ENCODE results near the gene RBBP8NL.

RBBP8NL gene

DNA sequence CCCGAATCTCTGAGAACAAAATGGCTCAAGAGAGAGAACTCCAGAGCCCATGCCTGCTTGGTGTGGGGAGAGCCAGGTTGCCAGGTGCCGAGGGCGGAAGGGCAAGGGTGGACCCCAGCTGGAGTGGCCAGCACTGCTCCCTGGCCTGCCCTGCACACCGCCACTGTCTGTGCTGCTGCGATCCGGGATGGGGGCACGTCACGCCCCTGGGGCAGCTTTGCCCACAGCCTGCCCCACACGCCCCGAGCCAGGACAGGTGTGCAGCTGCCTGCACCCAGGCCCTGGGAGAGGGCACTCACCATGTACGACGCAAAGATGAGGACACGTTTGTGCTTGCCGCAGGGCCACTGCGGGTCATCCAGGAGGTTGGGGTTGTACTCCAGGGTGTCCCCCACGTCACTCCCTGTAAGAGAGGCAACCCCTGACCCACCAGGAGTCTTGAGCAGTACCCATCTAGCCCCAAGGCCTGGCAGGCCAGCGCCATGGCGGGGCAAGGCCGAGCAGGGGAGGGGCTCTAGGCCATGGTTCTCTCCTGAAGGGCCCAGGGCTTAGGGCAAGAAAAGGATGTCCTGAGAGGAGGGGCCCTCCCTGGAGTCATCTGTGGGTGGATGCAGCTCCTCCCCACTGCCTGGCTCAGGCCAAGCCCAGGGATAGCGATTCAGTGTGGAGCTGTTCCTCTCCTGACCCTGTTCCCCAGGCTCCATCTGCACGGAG is 34.6 kb downstream of the RBBP8NL start:
- Histone ChIP-seq H3K4me1 (ENCODE audit: insufficient read depth, low read length) (peaks cover 4% of the 10 kb centered on the region; the same call in 1 of the 2 replicates), H3K9ac (ENCODE audit: low read depth, low read length) (no peak overlapping the region), H3K27me3 (ENCODE audit: insufficient read depth, low read length) (no peaks in the 10 kb centered on the region), H3K9me3 (ENCODE audit: insufficient read depth, low read depth, low read length) (no peaks in the 10 kb centered on the region), H3K27ac (ENCODE audit: low read depth, low read length) (no peak overlapping the region), H3K36me3 (ENCODE audit: insufficient read depth, low read length) (peaks cover 31% of the 10 kb centered on the region), H3K4me3 (ENCODE audit: low read length) (no peak overlapping the region)
- WGBS: 92% methylated on average over 21 of the region's 21 CpGs

DNA sequence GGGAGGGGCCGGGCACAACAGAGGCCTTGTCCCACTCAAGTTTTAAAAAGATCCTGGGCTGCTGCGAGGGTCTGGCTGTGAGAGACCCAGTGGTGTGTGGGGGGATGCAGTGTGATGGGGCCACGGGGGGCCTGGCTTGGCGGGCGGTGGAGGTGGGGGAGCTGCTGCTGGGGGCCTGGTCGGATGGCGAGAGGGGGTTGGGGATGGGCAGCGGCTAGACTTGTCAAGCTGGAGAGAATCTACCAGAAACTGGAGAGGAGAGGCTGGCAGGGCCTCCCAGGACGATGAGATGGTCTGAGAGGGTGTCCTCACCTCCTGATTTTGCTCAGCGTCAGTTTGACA is 35.3 kb downstream of the RBBP8NL start:
- Histone ChIP-seq H3K27ac (ENCODE audit: low read depth, low read length) (no peak overlapping the region), H3K4me3 (ENCODE audit: low read length) (no peak overlapping the region), H3K9me3 (ENCODE audit: insufficient read depth, low read depth, low read length) (no peaks in the 10 kb centered on the region), H3K4me1 (ENCODE audit: insufficient read depth, low read length) (peaks cover 6% of the 10 kb centered on the region; the same call in 1 of the 2 replicates), H3K9ac (ENCODE audit: low read depth, low read length) (no peak overlapping the region), H3K36me3 (ENCODE audit: insufficient read depth, low read length) (peaks cover 34% of the 10 kb centered on the region), H3K27me3 (ENCODE audit: insufficient read depth, low read length) (no peaks in the 10 kb centered on the region)
- WGBS: 95% methylated on average over 10 of the region's 10 CpGs

DNA sequence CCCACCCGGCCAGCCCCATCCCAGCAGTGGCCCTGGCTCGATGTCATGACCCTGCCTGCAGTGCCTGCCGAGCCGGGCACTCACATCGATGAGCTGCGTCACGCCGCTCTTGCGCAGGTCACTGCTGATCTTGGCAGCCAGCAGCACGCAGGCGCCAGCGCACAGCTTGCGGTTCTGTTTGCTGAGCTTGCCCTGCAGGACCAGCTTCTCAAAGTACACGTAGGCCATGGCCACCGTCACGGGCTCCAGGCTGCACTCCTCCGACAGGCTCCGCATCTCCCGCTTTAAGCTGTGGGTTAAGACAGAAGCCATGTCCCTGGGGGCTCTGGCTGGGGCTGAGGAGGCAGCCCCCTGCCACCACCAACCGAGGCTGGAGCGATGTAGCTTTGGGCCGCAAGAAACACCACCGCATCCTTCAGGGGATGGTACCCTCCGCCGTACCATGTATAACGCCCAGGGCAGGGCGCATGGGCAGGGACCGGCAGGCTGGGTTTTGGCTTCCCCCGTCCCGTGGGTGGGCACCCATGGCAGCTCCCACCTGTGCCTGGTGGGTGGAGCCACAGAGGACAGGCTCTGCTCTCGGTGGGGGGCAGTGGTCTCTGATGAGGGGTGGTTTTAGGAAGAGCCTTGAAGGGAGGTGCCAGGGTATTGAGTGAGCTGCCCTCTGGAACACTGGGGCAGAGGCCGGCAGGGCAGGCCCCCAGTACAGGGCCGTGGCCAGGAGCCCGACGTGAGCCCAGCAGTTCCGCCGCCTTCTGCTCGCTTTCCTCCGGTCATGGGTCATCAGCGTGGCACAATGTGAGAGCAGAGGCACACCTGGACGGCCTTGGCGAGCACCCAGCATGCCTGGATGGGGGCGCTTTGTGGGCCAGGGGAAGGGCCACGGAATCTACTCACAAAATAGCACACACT is 35.9 kb downstream of the RBBP8NL start:
- no peak overlapping the region for H3K27ac ChIP-seq (ENCODE audit: low read depth, low read length)
- H3K36me3 ChIP-seq (ENCODE audit: insufficient read depth, low read length): peaks cover 34% of the 10 kb centered on the region
- H3K27me3 ChIP-seq (ENCODE audit: insufficient read depth, low read length): no peaks in the 10 kb centered on the region
- peaks cover 6% of the 10 kb centered on the region; the same call in 1 of the 2 replicates for H3K4me1 ChIP-seq (ENCODE audit: insufficient read depth, low read length)
- H3K4me3 ChIP-seq (ENCODE audit: low read length): no peak overlapping the region
- no peaks in the 10 kb centered on the region for H3K9me3 ChIP-seq (ENCODE audit: insufficient read depth, low read depth, low read length)
- 95% methylated on average over 44 of the region's 44 CpGs for WGBS
- no peak overlapping the region for H3K9ac ChIP-seq (ENCODE audit: low read depth, low read length)

DNA sequence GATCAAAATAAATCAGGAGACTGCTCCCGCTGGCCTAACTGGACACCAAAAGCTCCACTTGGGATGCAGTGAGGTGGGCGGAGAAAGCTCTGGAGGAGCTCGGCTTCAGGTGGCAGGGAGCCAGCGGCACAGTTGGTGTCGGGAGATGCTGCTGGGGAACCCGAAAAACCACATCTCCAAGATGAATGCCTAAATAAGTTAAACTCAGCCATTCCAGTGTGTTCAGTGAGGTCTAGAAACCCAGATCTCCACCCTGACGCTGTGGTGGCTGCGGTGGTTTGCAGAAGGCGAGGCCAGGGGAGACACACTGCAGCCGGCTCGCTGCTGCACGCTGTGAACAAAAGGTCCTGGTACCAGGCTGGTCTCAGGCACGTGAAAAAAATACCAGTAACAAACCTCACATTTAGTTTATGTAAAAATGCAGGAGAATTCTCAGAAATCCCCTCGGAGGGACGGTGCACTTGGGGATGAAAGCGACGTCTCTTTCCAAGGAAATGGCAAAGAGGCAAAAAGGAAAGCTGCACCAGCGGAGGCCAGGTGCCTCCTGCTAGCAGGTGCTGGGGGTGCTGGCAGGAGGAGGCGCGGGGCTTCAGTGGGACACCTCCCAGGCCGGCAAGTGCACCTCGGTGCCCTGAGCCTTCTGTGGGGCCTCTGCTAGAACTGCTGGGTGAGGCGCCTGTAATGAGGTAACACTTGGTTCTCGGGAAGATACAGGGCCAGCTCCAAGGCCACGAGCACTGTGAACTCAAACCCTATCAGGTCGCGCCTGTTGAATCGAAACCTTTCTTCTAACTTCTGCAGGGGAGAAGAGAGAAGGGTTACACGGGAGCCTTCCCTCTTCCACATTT is 36.8 kb downstream of the RBBP8NL start:
- Histone ChIP-seq H3K9ac (ENCODE audit: low read depth, low read length) (no peak overlapping the region), H3K27ac (ENCODE audit: low read depth, low read length) (peak overlapping the region; percentile 19; the same call in 1 of the 2 replicates)

DNA sequence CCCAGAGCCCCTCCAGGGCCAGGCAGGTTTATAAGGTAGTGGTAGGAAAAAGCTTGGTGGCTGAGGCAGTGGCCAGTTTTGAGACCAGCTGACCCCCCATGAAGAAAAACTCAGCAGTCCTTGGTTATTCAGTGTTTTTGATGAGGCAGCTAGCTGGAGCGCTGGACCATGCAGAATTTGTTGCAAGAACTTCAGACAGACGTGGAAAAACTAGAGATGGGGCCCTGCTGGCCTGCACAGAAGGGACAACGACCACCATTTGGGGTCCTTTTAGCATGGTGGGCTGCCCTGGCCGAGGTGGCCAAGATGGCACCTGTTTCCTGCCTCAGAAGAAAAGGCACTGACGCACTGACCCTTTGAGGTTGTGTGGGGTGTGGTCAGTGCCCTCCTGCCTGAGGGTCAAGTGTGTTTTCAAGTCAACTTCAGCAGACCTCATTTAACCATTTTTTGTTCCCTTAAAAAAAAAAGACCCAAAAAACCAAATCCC is 37.7 kb downstream of the RBBP8NL start:
- Histone ChIP-seq H3K27me3 (ENCODE audit: insufficient read depth, low read length) (no peaks in the 10 kb centered on the region), H3K4me3 (ENCODE audit: low read length) (no peak overlapping the region), H3K27ac (ENCODE audit: low read depth, low read length) (no peak overlapping the region), H3K4me1 (ENCODE audit: insufficient read depth, low read length) (peaks cover 10% of the 10 kb centered on the region; the same call in 1 of the 2 replicates), H3K9me3 (ENCODE audit: insufficient read depth, low read depth, low read length) (no peaks in the 10 kb centered on the region), H3K9ac (ENCODE audit: low read depth, low read length) (no peak overlapping the region), H3K36me3 (ENCODE audit: insufficient read depth, low read length) (peaks cover 34% of the 10 kb centered on the region)
- WGBS: 94% methylated on average over 5 of the region's 5 CpGs

More for the DNA sequence above, 36.8 kb downstream of the RBBP8NL start:
- Histone ChIP-seq H3K4me3 (ENCODE audit: low read length) (no peak overlapping the region), H3K9me3 (ENCODE audit: insufficient read depth, low read depth, low read length) (no peaks in the 10 kb centered on the region), H3K27me3 (ENCODE audit: insufficient read depth, low read length) (no peaks in the 10 kb centered on the region), H3K4me1 (ENCODE audit: insufficient read depth, low read length) (peaks cover 6% of the 10 kb centered on the region; the same call in 1 of the 2 replicates), H3K36me3 (ENCODE audit: insufficient read depth, low read length) (peaks cover 34% of the 10 kb centered on the region)
- 92% methylated on average over 29 of the region's 29 CpGs for WGBS

DNA sequence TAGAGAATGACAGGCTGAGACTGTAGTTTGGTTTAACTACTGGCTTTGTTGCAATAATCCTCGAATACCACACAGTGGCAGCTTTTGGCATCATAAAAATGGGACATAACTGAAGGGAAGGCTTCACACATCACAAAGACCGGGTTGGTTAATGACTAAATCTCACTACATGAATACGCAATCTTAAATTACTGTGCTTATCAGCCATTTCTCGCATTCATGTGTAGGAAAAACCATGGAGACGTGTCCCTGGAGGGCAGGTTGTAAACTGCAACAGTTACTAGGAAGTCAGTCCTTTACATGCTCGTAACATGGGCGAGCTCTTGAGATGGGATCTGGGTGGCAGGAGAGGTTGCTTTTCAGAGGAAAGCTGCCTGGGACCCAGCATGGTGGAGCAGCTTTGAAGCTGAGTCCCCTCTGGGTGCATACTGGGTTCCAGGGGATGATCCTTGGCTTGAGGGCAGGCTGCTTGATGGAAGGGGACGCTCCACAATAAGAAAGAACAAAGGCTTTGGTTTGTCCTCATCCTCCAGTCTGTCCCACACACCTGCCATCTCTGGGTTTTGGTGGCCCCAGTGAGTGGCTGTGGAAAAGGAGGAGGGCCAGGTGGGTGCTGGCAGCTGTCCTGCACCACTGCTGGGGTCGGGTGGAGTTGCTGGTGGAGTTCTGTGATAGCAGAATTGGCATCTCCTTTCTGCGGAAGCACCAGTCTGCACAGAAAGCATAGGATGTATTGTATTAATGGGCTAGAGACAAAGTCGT is 38.3 kb downstream of the RBBP8NL start:
- Histone ChIP-seq H3K36me3 (ENCODE audit: insufficient read depth, low read length) (peaks cover 34% of the 10 kb centered on the region), H3K4me1 (ENCODE audit: insufficient read depth, low read length) (peaks cover 10% of the 10 kb centered on the region; the same call in 1 of the 2 replicates), H3K4me3 (ENCODE audit: low read length) (no peak overlapping the region), H3K27me3 (ENCODE audit: insufficient read depth, low read length) (no peaks in the 10 kb centered on the region), H3K9ac (ENCODE audit: low read depth, low read length) (no peak overlapping the region), H3K9me3 (ENCODE audit: insufficient read depth, low read depth, low read length) (no peaks in the 10 kb centered on the region), H3K27ac (ENCODE audit: low read depth, low read length) (0 out of 2 replicates have a peak overlapping the region, but pooled peaks have one; percentile 9)
- 91% methylated on average over 11 of the region's 11 CpGs for WGBS

DNA sequence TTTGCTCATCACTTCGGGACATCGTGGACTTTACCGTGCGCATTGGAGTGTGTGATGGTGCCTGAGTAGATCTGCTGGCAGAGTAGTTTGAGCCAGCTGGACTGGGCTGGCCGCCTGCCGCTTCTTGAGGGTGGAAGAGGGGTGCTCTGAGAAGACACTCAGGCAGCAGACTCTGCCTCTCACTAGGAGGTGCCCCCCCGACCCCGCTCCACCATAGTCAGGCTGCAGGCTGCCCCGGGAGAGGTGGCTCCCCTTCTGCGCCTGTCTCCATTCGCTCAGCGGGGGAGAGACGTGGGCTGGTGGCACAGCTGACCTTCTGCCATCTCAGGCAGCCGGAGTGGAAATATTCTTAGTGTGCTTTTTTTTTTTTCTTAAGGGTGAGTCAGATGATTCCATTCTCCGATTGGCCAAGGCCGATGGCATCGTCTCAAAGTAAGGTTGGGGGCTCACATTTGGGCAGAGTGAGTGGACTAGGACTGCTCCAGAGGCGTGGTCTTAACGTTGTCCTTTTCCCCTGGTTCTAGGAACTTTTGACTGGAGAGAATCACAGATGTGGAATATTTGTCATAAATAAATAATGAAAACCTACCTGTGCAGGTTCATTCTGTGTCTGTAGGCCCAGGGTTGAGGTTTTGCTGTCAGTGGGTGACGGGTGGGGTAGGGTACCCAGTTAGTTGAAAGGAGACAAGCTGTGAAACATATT is 39.3 kb downstream of the RBBP8NL start:
- Histone ChIP-seq H3K9me3 (ENCODE audit: insufficient read depth, low read depth, low read length) (no peaks in the 10 kb centered on the region), H3K27me3 (ENCODE audit: insufficient read depth, low read length) (no peaks in the 10 kb centered on the region), H3K4me1 (ENCODE audit: insufficient read depth, low read length) (peaks cover 10% of the 10 kb centered on the region; the same call in 1 of the 2 replicates), H3K27ac (ENCODE audit: low read depth, low read length) (peak overlapping the region; percentile 76), H3K36me3 (ENCODE audit: insufficient read depth, low read length) (peaks cover 34% of the 10 kb centered on the region), H3K9ac (ENCODE audit: low read depth, low read length) (peak overlapping the region; percentile 98), H3K4me3 (ENCODE audit: low read length) (peak overlapping the region; percentile 99)
- 88% methylated on average over 20 of the region's 20 CpGs for WGBS

DNA sequence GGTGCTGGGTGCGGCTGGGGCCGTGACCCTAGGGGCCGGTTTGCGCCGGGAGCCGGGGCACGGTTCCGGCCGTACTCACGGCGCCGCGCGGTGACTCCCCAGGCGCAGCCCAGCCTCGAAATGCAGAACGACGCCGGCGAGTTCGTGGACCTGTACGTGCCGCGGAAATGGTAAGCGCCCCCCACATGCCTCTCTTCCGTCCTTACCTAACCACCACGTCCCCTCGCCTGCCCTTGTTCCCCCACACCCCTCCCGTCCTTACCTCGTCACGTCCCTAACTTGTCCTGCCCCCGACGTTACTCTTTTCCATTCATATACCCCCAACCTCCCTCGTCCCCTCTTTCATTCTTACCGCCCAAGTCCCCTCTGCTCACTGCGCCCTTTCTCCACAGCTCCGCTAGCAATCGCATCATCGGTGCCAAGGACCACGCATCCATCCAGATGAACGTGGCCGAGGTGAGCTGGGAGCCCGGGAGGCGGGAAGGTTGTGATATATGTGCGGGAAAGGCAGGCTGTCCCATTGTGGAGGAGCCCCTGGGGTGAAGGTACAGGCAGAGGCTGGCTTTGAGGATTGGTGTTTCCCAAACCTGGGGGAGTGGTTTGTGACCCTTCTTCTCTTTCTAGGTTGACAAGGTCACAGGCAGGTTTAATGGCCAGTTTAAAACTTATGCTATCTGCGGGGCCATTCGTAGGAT is 40.0 kb downstream of the RBBP8NL start:
- Histone ChIP-seq H3K4me3 (ENCODE audit: low read length) (peak overlapping the region; percentile 99), H3K9me3 (ENCODE audit: insufficient read depth, low read depth, low read length) (no peaks in the 10 kb centered on the region), H3K36me3 (ENCODE audit: insufficient read depth, low read length) (peaks cover 35% of the 10 kb centered on the region), H3K9ac (ENCODE audit: low read depth, low read length) (peak overlapping the region; percentile 98), H3K27me3 (ENCODE audit: insufficient read depth, low read length) (no peaks in the 10 kb centered on the region), H3K4me1 (ENCODE audit: insufficient read depth, low read length) (peaks cover 10% of the 10 kb centered on the region; the same call in 1 of the 2 replicates), H3K27ac (ENCODE audit: low read depth, low read length) (peak overlapping the region; percentile 76)
- 4% methylated on average over 47 of the region's 47 CpGs for WGBS

DNA sequence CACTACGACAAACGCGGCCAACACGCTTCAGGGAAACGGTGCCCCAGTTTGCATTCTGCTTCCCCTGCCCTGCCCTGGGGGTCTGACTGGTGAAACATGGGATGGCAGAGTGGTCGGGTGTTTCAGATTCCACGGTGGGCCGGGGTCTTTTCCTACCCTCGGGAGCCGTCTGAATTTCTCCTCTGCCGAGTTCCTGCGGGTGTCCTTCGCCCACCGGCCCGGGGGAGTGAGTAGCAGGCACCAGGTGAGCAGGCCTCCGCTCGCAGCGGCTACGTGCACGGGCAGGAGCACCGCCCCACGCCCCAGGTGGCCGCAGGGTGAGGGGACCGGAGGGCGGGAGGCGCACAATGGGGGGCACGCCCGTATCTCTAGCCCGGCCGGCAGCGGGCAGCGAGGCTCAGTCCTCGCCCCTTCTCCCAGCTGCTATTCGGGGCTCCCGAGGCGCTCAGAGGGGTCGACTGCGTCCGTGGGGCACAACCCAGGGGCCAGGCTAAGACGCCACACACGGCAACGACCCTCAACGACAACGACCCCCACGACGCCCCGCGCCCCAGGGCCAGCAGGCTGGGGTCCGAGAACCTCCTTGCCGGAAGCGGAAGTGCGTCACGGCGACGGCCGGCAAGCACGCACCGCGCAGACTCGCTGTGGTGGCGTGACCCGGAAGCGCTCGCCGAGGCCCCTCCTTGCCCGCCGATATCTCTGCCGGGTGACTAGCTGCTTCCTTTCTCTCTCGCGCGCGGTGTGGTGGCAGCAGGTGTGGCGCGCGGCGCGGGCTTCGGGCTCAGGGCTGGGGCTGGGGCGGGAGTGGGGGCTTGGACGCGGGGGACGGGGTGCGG is 40.7 kb downstream of the RBBP8NL start, which contains the start of gene RPS21:
Gene RPS21, plus strand, starts transcription at position 721 of the 836 bp plus-strand sequence. CDS start 236 bp downstream, outside the sequence.
- H3K27ac ChIP-seq (ENCODE audit: low read depth, low read length): peak within 1 kb of the TSS; percentile 89
- under 1% methylated on average over 83 of the region's 83 CpGs for WGBS
- H3K4me1 ChIP-seq (ENCODE audit: insufficient read depth, low read length): peaks cover 10% of the 10 kb centered on the region; the same call in 1 of the 2 replicates
- H3K27me3 ChIP-seq (ENCODE audit: insufficient read depth, low read length): no peaks in the 10 kb centered on the region
- no peaks in the 10 kb centered on the region for H3K9me3 ChIP-seq (ENCODE audit: insufficient read depth, low read depth, low read length)
- H3K9ac ChIP-seq (ENCODE audit: low read depth, low read length): peak within 1 kb of the TSS; percentile 98
- H3K4me3 ChIP-seq (ENCODE audit: low read length): peak within 1 kb of the TSS; percentile 99
- H3K36me3 ChIP-seq (ENCODE audit: insufficient read depth, low read length): peaks cover 43% of the 10 kb centered on the region

Measured in HUES64 (cell line).